K562 (cell line): ENCODE results near the gene CD99L2. TPM values are rescaled to one million over a fixed set of nuclear protein-coding genes. Genes with fewer than 3 reads are reported as not detected.

Experiments used
- ATAC-seq: fragments of 200-7000 bp; cut with Tn5 transposase; 3 replicates; pipeline ENCODE4 v1.9.1; 2020; ENCODE audit warnings: moderate library complexity
- BruUV-seq: library from RNA; stranded (reverse); fragments of 400-500 nt; replicated peaks from 2 replicates; lab custom pipeline; 2021; lab: Mats Ljungman, UMichigan
- CTCF ChIA-PET: fragments of 300-600 bp; formaldehyde crosslinking; extraction: SDS; loops from one replicate; lab custom pipeline; 2021; ENCODE audit warnings: low intra/inter-chr PET ratio; lab: Yijun Ruan, JAX
- POLR2A ChIA-PET: fragments of 300-600, 350-650 bp; sonication (Branson Sonifier 250); formaldehyde crosslinking; extraction: SDS; loops from one replicate; lab custom pipeline; 2021; ENCODE audit warnings: antibody characterized with exemption, inconsistent platforms; lab: Yijun Ruan, JAX
- DNase-seq, 4 experiments: peaks; one replicate each; pipeline versions ENCODE4 v3.0.0 to v3.0.0-alpha.2; 2011 to 2018; ENCODE audit warnings: low spot score in 3 of 4, mixed read lengths in 3 of 4; ENCODE audit errors: extremely low read depth in 1 of 4
- FAIRE-seq: peaks from 2 replicates; lab custom pipeline; 2011; peaks lifted over from hg19 to GRCh38; lab: Jason Lieb, UNC
- H2AFZ ChIP-seq: 2 replicates; pipeline ENCODE4 v1.6.0; 2011; ENCODE audit warnings: low read depth, low read length, control low read depth, inconsistent platforms
- H3K27ac ChIP-seq: fragments of 200-600 bp; 3 replicates; pipeline ENCODE4 v1.8.0; 2011; ENCODE audit warnings: low read depth, mild to moderate bottlenecking, control low read depth, inconsistent platforms, low read length, moderate library complexity, mixed read lengths; ENCODE audit errors: extremely low read depth
- H3K27me3 ChIP-seq, 2 experiments: fragments of 300-600 bp in 1 of 2; 2 replicates in 1 of 2; 3 replicates in 1 of 2; pipeline versions ENCODE4 v1.6.0 to v1.8.0; 2011; ENCODE audit warnings: inconsistent platforms in 2 of 2, low read length in 2 of 2, mild to moderate bottlenecking in 1 of 2, mixed read lengths in 1 of 2, moderate library complexity in 1 of 2; ENCODE audit not compliant: control insufficient read depth in 2 of 2, insufficient read depth in 2 of 2
- H3K36me3 ChIP-seq: fragments of 300-600 bp; 3 replicates; pipeline ENCODE4 v1.8.0; 2011; ENCODE audit warnings: mild to moderate bottlenecking, low read length, inconsistent platforms; ENCODE audit not compliant: control insufficient read depth, insufficient read depth
- H3K4me1 ChIP-seq, 2 experiments: fragments of 200-600 bp in 1 of 2; replicated peaks in 1 of 2; 2 replicates in 1 of 2; 3 replicates in 1 of 2; pipeline versions ENCODE4 v1.5.1 to v1.8.0; 2011; ENCODE audit warnings: inconsistent platforms in 2 of 2, low read length in 2 of 2, mild to moderate bottlenecking in 1 of 2, mixed read lengths in 1 of 2, moderate library complexity in 1 of 2; ENCODE audit not compliant: control insufficient read depth in 2 of 2, insufficient read depth in 2 of 2
- H3K4me2 ChIP-seq: 2 replicates; pipeline ENCODE4 v1.6.1; 2011; ENCODE audit warnings: low read length, control low read depth, inconsistent platforms, mixed read lengths; ENCODE audit not compliant: insufficient read depth
- H3K4me3 ChIP-seq: fragments of 200-600 bp; sonication (generic), shearing (Covaris generic); 2 replicates; pipeline ENCODE4 v1.5.1; 2016; ENCODE audit warnings: control low read depth, inconsistent platforms
- H3K79me2 ChIP-seq: fragments of 200-600 bp; 3 replicates; pipeline ENCODE4 v1.8.0; 2011; ENCODE audit warnings: low read length, inconsistent platforms; ENCODE audit not compliant: control insufficient read depth, insufficient read depth
- H3K9ac ChIP-seq, 2 experiments: 2 replicates each; pipeline versions ENCODE4 v1.6.0 to v1.6.1; 2011; ENCODE audit warnings: low read depth in 2 of 2, low read length in 2 of 2, control low read depth in 1 of 2, inconsistent platforms in 1 of 2, mild to moderate bottlenecking in 1 of 2, mixed read lengths in 1 of 2; ENCODE audit not compliant: insufficient read depth in 1 of 2
- H3K9me1 ChIP-seq: one replicate; pipeline ENCODE4 v1.6.0; 2011; ENCODE audit warnings: inconsistent platforms, mild to moderate bottlenecking, low read length, moderate library complexity; ENCODE audit not compliant: control insufficient read depth, insufficient read depth
- H3K9me3 ChIP-seq: replicated peaks from 2 replicates; pipeline ENCODE4 v1.5.1; 2011; ENCODE audit warnings: low read depth, low read length, inconsistent platforms; ENCODE audit not compliant: control insufficient read depth, insufficient read depth
- H4K20me1 ChIP-seq: replicated peaks from 2 replicates; pipeline ENCODE4 v1.6.1; 2011; ENCODE audit warnings: low read length, inconsistent platforms, mixed read lengths; ENCODE audit not compliant: control insufficient read depth, insufficient read depth
- CEBPZ ChIP-seq: fragments of 150-350 bp; IDR thresholded peaks from 2 replicates; pipeline ENCODE4 v1.6.1; 2014; ENCODE audit warnings: low read depth, mild to moderate bottlenecking, low read length, borderline replicate concordance
- MCM2 ChIP-seq: fragments of 450-650 bp; IDR thresholded peaks from 2 replicates; pipeline ENCODE4 v1.6.1; 2017; ENCODE audit warnings: low read depth, mild to moderate bottlenecking
- MCM5 ChIP-seq: fragments of 450-650 bp; IDR thresholded peaks from 2 replicates; pipeline ENCODE4 v1.6.1; 2016; ENCODE audit warnings: low read depth
- MTA3 ChIP-seq: fragments of 450-650 bp; formaldehyde crosslinking; IDR thresholded peaks from 2 replicates; pipeline ENCODE4 v1.6.1; 2017; ENCODE audit warnings: mild to moderate bottlenecking, borderline replicate concordance
- RNF2 ChIP-seq: sonication (generic); IDR thresholded peaks from 2 replicates; pipeline ENCODE4 v1.6.1; 2016
- SIX5 ChIP-seq, 2 experiments: IDR thresholded peaks; 2 replicates each; pipeline ENCODE4 v1.6.1; 2011; ENCODE audit warnings: low read length in 2 of 2, borderline replicate concordance in 1 of 2, low read depth in 1 of 2, mild to moderate bottlenecking in 1 of 2, moderate library complexity in 1 of 2; ENCODE audit not compliant: insufficient read depth in 1 of 2
- TAF15 ChIP-seq: fragments of 200-400 bp; formaldehyde crosslinking; IDR thresholded peaks from 2 replicates; pipeline ENCODE4 v1.6.1; 2017; ENCODE audit warnings: mild to moderate bottlenecking, low read depth, low read length, moderate library complexity
- ZBTB11 ChIP-seq, 3 experiments: fragments of 200-800 bp in 1 of 3; fragments of 250-450 bp in 1 of 3; fragments of 450-650 bp in 1 of 3; sonication (Bioruptor Pico) in 1 of 3; sonication (Bioruptor generic) in 1 of 3; formaldehyde crosslinking in 1 of 3; IDR thresholded peaks; 2 replicates each; pipeline versions ENCODE4 v1.6.1 to v1.8.0; 2016 to 2022; ENCODE audit warnings: mild to moderate bottlenecking in 2 of 3, missing genetic modification characterization in 2 of 3, missing compliant biosample characterization in 1 of 3, moderate library complexity in 1 of 3
- WGBS: fragments of 100-300 bp; shearing (Covaris generic); methylation state at CpG from one replicate; pipeline ENCODE4 v1.1.6; 2016; ENCODE audit warnings: low coverage, mixed read lengths; ENCODE audit not compliant: insufficient coverage; ENCODE audit errors: missing lambda C conversion rate; 5-methylcytosine and 5-hydroxymethylcytosine counted together
- in situ Hi-C: fragments of 300-500 bp; cut with MboI; formaldehyde crosslinking; loops from 4 replicates; pipeline ENCODE4 v1.15.0; 2018; ENCODE audit warnings: inconsistent platforms, mixed read lengths
- intact Hi-C: fragments of 100-400 bp; cut with micrococcal nuclease; formaldehyde crosslinking; loops from 2 replicates; pipeline ENCODE4 v1.14.2; 2022
- polyA plus RNA-seq, 8 experiments: library from polyadenylated mRNA; depleted of rRNA in 4 of 8; stranded (reverse) in 5 of 8; unstranded in 3 of 8; fragments of >200 nt; fragmentation: Nextera tagmentation in 2 of 8; fragmentation: Illumina TruSeq in 1 of 8; extraction: Ambion mirVana in 2 of 8; extraction: Trizol in 1 of 8; gene quantifications; 2 replicates each; pipeline versions ENCODE4 v1.2.1 to v1.2.3, GENCODE V29; 2011 to 2014; ENCODE audit warnings: inconsistent platforms in 1 of 8, missing spikeins in 1 of 8
- total RNA-seq, 7 experiments: library from RNA; depleted of rRNA in 6 of 7; stranded (reverse); fragments of >200 nt in 6 of 7; fragmentation: Illumina TruSeq in 2 of 7; extraction: Trizol in 2 of 7; gene quantifications; 2 replicates each; pipeline versions ENCODE4 v1.2.1 to v1.2.3, GENCODE V29; 2011 to 2021; ENCODE audit warnings: low replicate concordance in 1 of 7

The CD99L2 gene
- total and polyA plus RNA-seq, 9 of the 15 experiments (the other 6 are each of a cell fraction or from before 2014, with no cell fraction given): 0.76 to 19.0 (median 11.9) TPM

- H3K4me2 ChIP-seq: no peak overlapping the region
- no TSS peak for BruUV-seq
- in situ Hi-C loops (loop anchor here (10.0 to 25.0 kb wide), 2 partner anchors 312 to 914 kb away; partner anchors contain the start of gene PRRG3), intact Hi-C loops (loop anchor here (2.0 to 10.0 kb wide), 2 partner anchors 126 to 912 kb away; partner anchors contain the start of gene CD99L2)
- no peaks in the 10 kb centered on the region for H3K36me3 ChIP-seq
- ChIA-PET CTCF (interaction anchor here (0.8 to 1.7 kb wide), 2 partner anchors 309 to 907 kb away, joined by 4 to 17 read pairs; no protein-coding TSS in a partner anchor), POLR2A (interaction anchor here (0.6 to 1.3 kb wide), 4 partner anchors 210 to 307 kb away, joined by 3 to 5 read pairs (median 4); partner anchors contain the start of gene HMGB3)
- no peaks in the 10 kb centered on the region for H3K9me3 ChIP-seq
- no peaks in the 10 kb centered on the region for H4K20me1 ChIP-seq
- no peak overlapping the region for H3K9ac ChIP-seq
- no peak overlapping the region for H2AFZ ChIP-seq
- DNase-seq (no peak), FAIRE-seq (no peak), ATAC-seq (no peak)
- WGBS: 46% methylated on average over 6 of the region's 8 CpGs
- no peaks in the 10 kb centered on the region for H3K79me2 ChIP-seq
- no peak overlapping the region for H3K4me3 ChIP-seq
- no peaks in the 10 kb centered on the region for H3K27me3 ChIP-seq
- H3K9me1 ChIP-seq: no peaks in the 10 kb centered on the region
- H3K27ac ChIP-seq: no peak overlapping the region
- peaks cover 0 to 10% of the 10 kb centered on the region in 2 experiments; a peak in 1 of 5 replicates for H3K4me1 ChIP-seq
- TF ChIP-seq MTA3: no peak
- TF ChIP-seq CEBPZ: no peak
- TF ChIP-seq TAF15: no peak
- no peak for TF ChIP-seq ZBTB11 (CRISPR knock-in tag; IDR thresholded peaks at IDR 0.05)
- TF ChIP-seq MCM2: no peak
- TF ChIP-seq RNF2: no peak
- no peak for TF ChIP-seq MCM5
- TF ChIP-seq SIX5 (IDR thresholded peaks at IDR 0.05; ENCODE audit: borderline replicate concordance in 1 of 2, insufficient read depth in 1 of 2, low read depth in 1 of 2, low read length in 2 of 2): no peak
Observed at GRCh38 chrX:150773117-150773516, 125.4 kb downstream of the CD99L2 start.
